ENCODE measurements around the gene EIF4B. TPM values are rescaled to one million over a fixed set of nuclear protein-coding genes. Genes with fewer than 3 reads are reported as not detected.
A peak's percentile ranks its signal among the peaks of the same experiment; 100 is the strongest.

The EIF4B gene
- total and polyA plus RNA-seq, 9 donors: 316 to 1,452 (median 882) TPM

- Histone ChIP-seq H3K4me1 (ENCODE audit: insufficient read depth) (peaks cover 39% of the 10 kb centered on the region), H3K27ac (peak overlapping the region in 1 of 2 donors; percentile 7), H3K9me3 (no peaks in the 10 kb centered on the region), H3K27me3 (no peaks in the 10 kb centered on the region), H3K36me3 (no peaks in the 10 kb centered on the region), H3K4me3 (no peak overlapping the region)
- TF ChIP-seq POLR2A (IDR thresholded peaks at IDR 0.05): no peak
- TF ChIP-seq EP300 (IDR thresholded peaks at IDR 0.05): no peak
- no peak for TF ChIP-seq CTCF (IDR thresholded peaks at IDR 0.05)
- peak in 3 of 5 donors; percentile 20 to 26 (median 22) for DNase-seq
- 93 to 96% (median 94%) methylated on average over 3 of the region's 3 CpGs for WGBS, 3 donors
- intact Hi-C loops (cut with DNase I): no loop called here
These were observed 68.7 kb downstream of the EIF4B start for GRCh38 chr12:53074999-53075370.

GRCh38 chr12:53076461-53076860, 70.2 kb downstream of the EIF4B start:
- no peaks in the 10 kb centered on the region for H3K27me3 ChIP-seq
- no peaks in the 10 kb centered on the region for H3K9me3 ChIP-seq
- intact Hi-C loops (cut with DNase I): no loop called here
- no peaks in the 10 kb centered on the region for H3K36me3 ChIP-seq
- no peak overlapping the region for H3K4me3 ChIP-seq
- 93% methylated on average over 3 of the region's 3 CpGs for WGBS, 3 donors
- TF ChIP-seq CTCF (IDR thresholded peaks at IDR 0.05): no peak
- no peak for TF ChIP-seq EP300 (IDR thresholded peaks at IDR 0.05)
- TF ChIP-seq POLR2A (IDR thresholded peaks at IDR 0.05): no peak
- H3K27ac ChIP-seq: peak overlapping the region in 1 of 2 donors; percentile 4
- DNase-seq: peak in 3 of 5 donors; percentile 10 to 15 (median 10)
- H3K4me1 ChIP-seq (ENCODE audit: insufficient read depth): peaks cover 34% of the 10 kb centered on the region

- no peaks in the 10 kb centered on the region for H3K27me3 ChIP-seq
- no peaks in the 10 kb centered on the region for H3K36me3 ChIP-seq
- peak in 2 of 5 donors; percentile 4 to 10 for DNase-seq
- no peak overlapping the region for H3K27ac ChIP-seq
- intact Hi-C loops (cut with DNase I): no loop called here
- H3K4me1 ChIP-seq (ENCODE audit: insufficient read depth): peaks cover 30% of the 10 kb centered on the region
- no peaks in the 10 kb centered on the region for H3K9me3 ChIP-seq
- WGBS, 3 donors: 89 to 95% (median 93%) methylated on average over 8 of the region's 8 CpGs
- no peak for TF ChIP-seq EP300 (IDR thresholded peaks at IDR 0.05)
- no peak for TF ChIP-seq POLR2A (IDR thresholded peaks at IDR 0.05)
- no peak for TF ChIP-seq CTCF (IDR thresholded peaks at IDR 0.05)
- H3K4me3 ChIP-seq: no peak overlapping the region
These were observed 70.8 kb downstream of the EIF4B start for GRCh38 chr12:53077030-53077429.

DNA sequence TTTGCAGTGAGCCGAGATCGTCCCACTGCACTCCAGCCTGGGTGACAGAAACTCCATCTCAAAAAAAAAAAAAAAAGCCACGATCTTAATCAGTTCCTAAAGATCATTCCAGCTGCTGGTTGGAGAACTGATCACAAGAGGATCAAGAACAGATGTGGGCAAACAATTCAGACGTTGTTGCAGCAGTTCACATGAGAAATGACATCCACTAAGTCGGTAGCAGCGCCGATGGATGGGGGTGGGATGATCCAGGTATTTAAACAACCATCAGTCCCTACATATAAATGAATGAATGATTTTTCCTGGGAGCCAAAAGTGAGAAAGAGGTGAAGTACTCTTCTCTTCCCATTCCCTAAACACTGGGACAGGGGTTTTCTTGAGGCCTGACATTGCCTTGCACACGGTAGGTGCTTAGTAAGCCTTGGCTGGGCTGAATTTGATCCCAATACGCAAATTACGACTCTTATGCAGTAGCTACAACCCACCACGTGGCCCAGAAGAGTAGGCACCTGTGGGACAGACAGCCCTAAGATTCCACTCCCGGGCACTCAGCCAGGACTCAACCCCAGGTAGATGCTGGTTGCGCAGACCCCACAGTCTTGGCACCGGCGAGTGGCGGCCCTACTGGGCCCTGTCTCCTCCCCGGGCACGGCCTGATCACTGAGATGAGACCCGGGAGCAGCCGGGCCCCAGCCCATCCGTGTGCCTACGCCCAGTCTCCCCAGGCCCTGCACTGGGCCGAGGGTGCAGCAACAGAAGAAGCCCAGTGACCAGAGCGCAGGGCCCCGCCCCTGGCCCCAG, 72.4 kb downstream of the EIF4B start:
- peaks cover 18% of the 10 kb centered on the region for H3K4me1 ChIP-seq (ENCODE audit: insufficient read depth)
- DNase-seq: peak in 2 of 5 donors; percentile 16 to 79
- TF ChIP-seq POLR2A (IDR thresholded peaks at IDR 0.05): no peak
- no peak for TF ChIP-seq EP300 (IDR thresholded peaks at IDR 0.05)
- TF ChIP-seq CTCF (IDR thresholded peaks at IDR 0.05): peak in 1 of 3 donors; percentile 25
- H3K27ac ChIP-seq: peak overlapping the region; percentile 37 to 96
- peak overlapping the region; percentile 81 for H3K4me3 ChIP-seq
- H3K9me3 ChIP-seq: no peaks in the 10 kb centered on the region
- intact Hi-C loops (cut with DNase I): no loop called here
- H3K36me3 ChIP-seq: no peaks in the 10 kb centered on the region
- 16 to 22% (median 20%) methylated on average over 22 to 25 of the region's 25 CpGs for WGBS, 3 donors
- H3K27me3 ChIP-seq: no peaks in the 10 kb centered on the region
